Lower leg skin (tissue), 4 donors: ENCODE data around the gene PROC. TPM values are rescaled to one million over a fixed set of nuclear protein-coding genes. Genes with fewer than 3 reads are reported as not detected.

Experiments used
- DNase-seq, 2 donors: peaks; one replicate each; pipeline ENCODE4 v3.0.0-alpha.2; 2019; ENCODE audit warnings: low spot score in 2 of 2
- H3K4me3 ChIP-seq: fragments of 200-600 bp; sonication (generic); 2 replicates; pipeline ENCODE4 v1.5.1; 2017; ENCODE audit warnings: mild to moderate bottlenecking, low read depth; ENCODE audit not compliant: poor library complexity, severe bottlenecking
- CTCF ChIP-seq, 3 donors: fragments of 450-650 bp; IDR thresholded peaks; one replicate each; pipeline ENCODE4 v1.5.1; 2016; ENCODE audit warnings: antibody characterized with exemption in 3 of 3, mild to moderate bottlenecking in 3 of 3, moderate library complexity in 2 of 3
- POLR2A ChIP-seq, 2 donors: fragments of 450-650 bp; IDR thresholded peaks; one replicate each; pipeline ENCODE4 v1.6.1; 2016 to 2017; ENCODE audit warnings: antibody characterized with exemption in 2 of 2, mild to moderate bottlenecking in 1 of 2, moderate library complexity in 1 of 2
- WGBS, 2 donors: methylation state at CpG; one replicate each; pipeline ENCODE4 v1.1.5; 2018; 5-methylcytosine and 5-hydroxymethylcytosine counted together
- intact Hi-C: fragments of 100-400 bp; cut with DNase I; formaldehyde crosslinking; loops from one replicate; pipeline ENCODE4 v1.15.0; 2023; ENCODE audit warnings: low total_unique reads
- total RNA-seq, 4 donors: library from RNA; depleted of rRNA; stranded (reverse); fragments of >200 nt; gene quantifications; one replicate each; pipeline ENCODE4 v1.1.0, GENCODE V29; 2016

The PROC gene
- total RNA-seq, 4 donors from 2014 or later: not detected

- peak in 1 of 3 donors; percentile 12 for TF ChIP-seq CTCF (IDR thresholded peaks at IDR 0.05)
- TF ChIP-seq POLR2A (IDR thresholded peaks at IDR 0.05): no peak
- intact Hi-C loops: no loop called here
- H3K4me3 ChIP-seq: peak overlapping the region; percentile 4
- 19 to 50% methylated on average over 17 to 55 of the region's 55 CpGs for WGBS, 2 donors
- DNase-seq: peak in 1 of 2 donors; percentile 92
These were observed 2.4 kb upstream of the PROC start for GRCh38 chr2:127415593-127416505.

- intact Hi-C loops: no loop called here
- H3K4me3 ChIP-seq: no peak overlapping the region
- TF ChIP-seq POLR2A (IDR thresholded peaks at IDR 0.05) (no peak), CTCF (IDR thresholded peaks at IDR 0.05) (no peak)
- 27 to 28% methylated on average over 4 of the region's 4 CpGs for WGBS, 2 donors
- no peak for DNase-seq
These were observed 1.7 kb upstream of the PROC start for GRCh38 chr2:127416506-127417001.

GRCh38 chr2:127417406-127417805 lies 821 bp upstream of the PROC start:
- 84 to 89% methylated on average over 8 of the region's 8 CpGs for WGBS, 2 donors
- TF ChIP-seq CTCF (IDR thresholded peaks at IDR 0.05) (no peak), POLR2A (IDR thresholded peaks at IDR 0.05) (no peak)
- no peak overlapping the region for H3K4me3 ChIP-seq
- DNase-seq: no peak
- intact Hi-C loops: no loop called here

GRCh38 chr2:127419112-127419430 lies 844 bp downstream of the PROC start:
- no peak for TF ChIP-seq POLR2A (IDR thresholded peaks at IDR 0.05)

GRCh38 chr2:127419448-127420038 lies 1.3 kb downstream of the PROC start:
- intact Hi-C loops: no loop called here
- DNase-seq: peak in 1 of 2 donors; percentile 81
- H3K4me3 ChIP-seq: no peak overlapping the region
- 84 to 86% methylated on average over 10 to 15 of the region's 15 CpGs for WGBS, 2 donors
- no peak for TF ChIP-seq CTCF (IDR thresholded peaks at IDR 0.05)

More at GRCh38 chr2:127419112-127419430, 844 bp downstream of the PROC start:
- DNase-seq: no peak
- intact Hi-C loops: no loop called here
- WGBS, 2 donors: 86 to 90% methylated on average over 4 of the region's 4 CpGs
- no peak overlapping the region for H3K4me3 ChIP-seq
